GM12878 (cell line): ENCODE results near the gene MVB12B. TPM values are rescaled to one million over a fixed set of nuclear protein-coding genes. Genes with fewer than 3 reads are reported as not detected.

Source experiments
- ATAC-seq: fragments of 200-7000 bp; cut with Tn5 transposase; 3 replicates; pipeline ENCODE4 v1.9.1; 2020; ENCODE audit warnings: mild to moderate bottlenecking, moderate library complexity
- BruUV-seq: library from RNA; stranded (reverse); fragments of 400-500 nt; replicated peaks from 2 replicates; lab custom pipeline; 2021; lab: Mats Ljungman, UMichigan
- CTCF ChIA-PET: fragments of 300-600 bp; sonication (Branson Sonifier 250); formaldehyde crosslinking; extraction: SDS; loops from one replicate; lab custom pipeline; 2021; ENCODE audit warnings: inconsistent platforms; lab: Yijun Ruan, JAX
- POLR2A ChIA-PET: fragments of 350-600 bp; formaldehyde crosslinking; extraction: SDS; loops from one replicate; lab custom pipeline; 2021; ENCODE audit warnings: inconsistent platforms; lab: Charles Lee
- RAD21 ChIA-PET: fragments of 300-600 bp; sonication (Branson Sonifier 250); formaldehyde crosslinking; loops from one replicate; lab custom pipeline; 2023; ENCODE audit warnings: antibody characterized with exemption; ENCODE audit not compliant: unreplicated experiment; lab: Charles Lee
- SMC1A ChIA-PET: fragments of 300-600 bp; sonication (Branson Sonifier 250); formaldehyde crosslinking; loops from one replicate; lab custom pipeline; 2023; ENCODE audit not compliant: unreplicated experiment, uncharacterized antibody; lab: Charles Lee
- DNase-seq: peaks from one replicate; pipeline ENCODE4 v3.0.0-alpha.2; 2011; ENCODE audit warnings: low read depth, low spot score
- FAIRE-seq: peaks from 3 replicates; lab custom pipeline; 2011; peaks lifted over from hg19 to GRCh38; lab: Jason Lieb, UNC
- H2AFZ ChIP-seq: 2 replicates; pipeline ENCODE4 v1.6.0; 2011; ENCODE audit warnings: low read depth, low read length, control low read depth; ENCODE audit not compliant: control insufficient read depth
- H3K27ac ChIP-seq: 2 replicates; pipeline ENCODE4 v1.5.1; 2011; ENCODE audit warnings: control low read depth; ENCODE audit not compliant: control insufficient read depth, insufficient read depth
- H3K27me3 ChIP-seq, 2 experiments: replicated peaks in 1 of 2; 2 replicates each; pipeline versions ENCODE4 v1.6.0 to v1.6.1; 2011; ENCODE audit warnings: low read length in 1 of 2; ENCODE audit not compliant: control insufficient read depth in 2 of 2, insufficient read depth in 2 of 2
- H3K36me3 ChIP-seq, 2 experiments: 2 replicates each; pipeline ENCODE4 v1.5.1; 2011; ENCODE audit warnings: low read length in 1 of 2; ENCODE audit not compliant: control insufficient read depth in 2 of 2, insufficient read depth in 2 of 2
- H3K4me1 ChIP-seq: 2 replicates; pipeline ENCODE4 v1.6.1; 2011; ENCODE audit warnings: mild to moderate bottlenecking, low read length, moderate library complexity, mixed read lengths; ENCODE audit not compliant: control insufficient read depth, insufficient read depth
- H3K4me2 ChIP-seq: 2 replicates; pipeline ENCODE4 v1.6.0; 2011; ENCODE audit warnings: control low read depth; ENCODE audit not compliant: control insufficient read depth, insufficient read depth
- H3K4me3 ChIP-seq: fragments of 200-600 bp; sonication (generic); 2 replicates; pipeline ENCODE4 v1.5.1; 2016
- H3K79me2 ChIP-seq: 2 replicates; pipeline ENCODE4 v1.6.0; 2011; ENCODE audit warnings: low read length; ENCODE audit not compliant: control insufficient read depth, insufficient read depth
- H3K9ac ChIP-seq: 2 replicates; pipeline ENCODE4 v1.8.0; 2011; ENCODE audit warnings: low read length, control low read depth, mixed read lengths; ENCODE audit not compliant: control insufficient read depth, insufficient read depth
- H3K9me3 ChIP-seq: replicated peaks from 3 replicates; pipeline ENCODE4 v1.5.1; 2011; ENCODE audit warnings: mild to moderate bottlenecking, low read length; ENCODE audit not compliant: control insufficient read depth, insufficient read depth
- H4K20me1 ChIP-seq: 2 replicates; pipeline ENCODE4 v1.6.0; 2011; ENCODE audit not compliant: control insufficient read depth, insufficient read depth
- ASH2L ChIP-seq: fragments of 300-600, 200-600 bp; sonication (generic); IDR thresholded peaks from 2 replicates; pipeline ENCODE4 v1.6.1; 2017; ENCODE audit warnings: low read depth, mild to moderate bottlenecking, borderline replicate concordance
- ATF2 ChIP-seq: IDR thresholded peaks from 2 replicates; pipeline ENCODE4 v1.6.1; 2012; ENCODE audit warnings: low read length, inconsistent platforms
- BACH1 ChIP-seq: fragments of 450-650 bp; IDR thresholded peaks from 2 replicates; pipeline ENCODE4 v1.6.1; 2017; ENCODE audit warnings: mild to moderate bottlenecking, borderline replicate concordance
- BCL3 ChIP-seq: IDR thresholded peaks from 2 replicates; pipeline ENCODE4 v1.6.1; 2011; ENCODE audit warnings: borderline replicate concordance, low read depth, mild to moderate bottlenecking, moderate library complexity, low read length; ENCODE audit not compliant: insufficient read depth, poor library complexity, severe bottlenecking
- BCLAF1 ChIP-seq: fragments of 450-650 bp; IDR thresholded peaks from 2 replicates; pipeline ENCODE4 v1.6.1; 2017; ENCODE audit warnings: antibody characterized with exemption, mild to moderate bottlenecking, moderate library complexity
- BRCA1 ChIP-seq: IDR thresholded peaks from 2 replicates; pipeline ENCODE4 v1.6.1; 2011; ENCODE audit warnings: low read depth, low read length, improper control_type of control experiment
- CHD4 ChIP-seq: fragments of 200-600 bp; sonication (generic); IDR thresholded peaks from 2 replicates; pipeline ENCODE4 v1.6.1; 2016; ENCODE audit warnings: mild to moderate bottlenecking
- FOXK2 ChIP-seq: fragments of 450-650 bp; IDR thresholded peaks from 2 replicates; pipeline ENCODE4 v1.6.1; 2017; ENCODE audit warnings: mild to moderate bottlenecking, moderate library complexity
- HDAC6 ChIP-seq: fragments of 200-600 bp; sonication (generic); IDR thresholded peaks from one replicate; pipeline ENCODE4 v1.8.0; 2017; ENCODE audit warnings: antibody characterized with exemption; ENCODE audit not compliant: unreplicated experiment
- IRF4 ChIP-seq: IDR thresholded peaks from 2 replicates; pipeline ENCODE4 v1.6.1; 2011; ENCODE audit warnings: low read depth, low read length
- PML ChIP-seq: IDR thresholded peaks from 2 replicates; pipeline ENCODE4 v1.6.1; 2012; ENCODE audit warnings: low read length, inconsistent platforms
- SPI1 ChIP-seq: IDR thresholded peaks from 2 replicates; pipeline ENCODE4 v1.6.1; 2011; ENCODE audit warnings: low read depth, mild to moderate bottlenecking, low read length, moderate library complexity, borderline replicate concordance; ENCODE audit not compliant: insufficient read depth
- SREBF1 ChIP-seq: IDR thresholded peaks from 2 replicates; pipeline ENCODE4 v1.6.1; 2012; ENCODE audit warnings: mild to moderate bottlenecking, low read length
- ZNF384 ChIP-seq: IDR thresholded peaks from 2 replicates; pipeline ENCODE4 v1.6.1; 2012; ENCODE audit warnings: low read depth, mild to moderate bottlenecking, low read length, improper control_type of control experiment, borderline replicate concordance
- WGBS: methylation state at CpG from one replicate; pipeline ENCODE4 v1.1.6; 2016; ENCODE audit warnings: low lambda C conversion rate; ENCODE audit not compliant: insufficient replicate concordance, insufficient coverage; ENCODE audit errors: missing lambda C conversion rate; 5-methylcytosine and 5-hydroxymethylcytosine counted together
- in situ Hi-C: fragments of 300-500 bp; cut with MboI; formaldehyde crosslinking; loops from 9 replicates; pipeline ENCODE4 v1.14.3; 2018; ENCODE audit warnings: mixed read lengths
- intact Hi-C: fragments of 100-400 bp; cut with micrococcal nuclease; formaldehyde crosslinking; loops from one replicate; pipeline ENCODE4 v1.14.2; 2022; ENCODE audit not compliant: unreplicated experiment
- polyA plus RNA-seq, 11 experiments: library from polyadenylated mRNA; depleted of rRNA in 4 of 11; unstranded in 6 of 11; stranded (reverse) in 5 of 11; fragments of >200 nt; fragmentation: Nextera tagmentation in 4 of 11; fragmentation: Illumina TruSeq in 1 of 11; extraction: Ambion mirVana in 4 of 11; extraction: Trizol in 1 of 11; gene quantifications; 1 replicate in 1 of 11; 2 replicates in 10 of 11; pipeline versions ENCODE4 v1.2.1 to v1.2.3, GENCODE V29; 2011 to 2016; ENCODE audit warnings: inconsistent platforms in 2 of 11, missing spikeins in 2 of 11, low read depth in 1 of 11
- total RNA-seq, 4 experiments: library from RNA; depleted of rRNA in 3 of 4; stranded (reverse); fragments of >200 nt in 3 of 4; fragmentation: Illumina TruSeq in 1 of 4; extraction: Trizol in 1 of 4; gene quantifications; 2 replicates each; pipeline versions ENCODE4 v1.2.1 to v1.2.3, GENCODE V29; 2013 to 2021

The MVB12B gene
- total and polyA plus RNA-seq, 10 of the 15 experiments (the other 5 are each of a cell fraction or from before 2014, with no cell fraction given), result 0.08 TPM; not detected in 9

GRCh38 chr9:126506361-126507317 lies 180.0 kb downstream of the MVB12B start (continued):
- no peak for TF ChIP-seq BCL3
- TF ChIP-seq FOXK2, result no peak
- no peak for TF ChIP-seq BRCA1
- TF ChIP-seq ZNF384, result no peak
- no peak for TF ChIP-seq SPI1
- TF ChIP-seq, all 136 proteins: peak for 0

- H3K36me3 ChIP-seq, result no peaks in the 10 kb centered on the region
- no peak overlapping the region for H2AFZ ChIP-seq
- ATAC-seq (no peak), FAIRE-seq (no peak), DNase-seq (no peak)
- POLR2A ChIA-PET, result no interaction called here
- no peaks in the 10 kb centered on the region for H3K4me1 ChIP-seq
- intact Hi-C loops (no loop called here), in situ Hi-C loops (no loop called here)
- H3K4me3 ChIP-seq, result no peak overlapping the region
- H3K79me2 ChIP-seq, result no peaks in the 10 kb centered on the region
- H3K27ac ChIP-seq, result no peak overlapping the region
- WGBS, result 32% methylated on average over 24 of the region's 26 CpGs
- RAD21 ChIA-PET, result interaction anchor here (0.9 kb wide), 1 partner anchor 50 kb away, joined by 4 read pairs; no protein-coding TSS in a partner anchor
- SMC1A ChIA-PET, result no interaction called here
- H3K9ac ChIP-seq, result no peak overlapping the region
- peaks cover 0 to 1% of the 10 kb centered on the region in 2 experiments; a peak in 2 of 4 replicates for H3K27me3 ChIP-seq
- no TSS peak for BruUV-seq
- no peaks in the 10 kb centered on the region for H3K9me3 ChIP-seq
- no peaks in the 10 kb centered on the region for H4K20me1 ChIP-seq
- H3K4me2 ChIP-seq, result no peak overlapping the region
- CTCF ChIA-PET, result interaction anchor here (0.6 to 3.4 kb wide), 5 partner anchors 9 to 685 kb away, joined by 3 to 11 read pairs (median 3); no protein-coding TSS in a partner anchor
- TF ChIP-seq IRF4 (no peak), FOXK2 (no peak), ASH2L (no peak), CHD4 (no peak), BCLAF1 (no peak), SREBF1 (no peak), HDAC6 (no peak), BACH1 (no peak), PML (no peak), ATF2 (no peak)
Observed at GRCh38 chr9:126507318-126508109, 180.9 kb downstream of the MVB12B start.
